Subcutaneous adipose tissue (tissue), 4 donors: ENCODE results near the gene CFAP97. TPM values are rescaled to one million over a fixed set of nuclear protein-coding genes. Genes with fewer than 3 reads are reported as not detected.

Experiments
- total RNA-seq, 4 donors: library from RNA; depleted of rRNA; stranded (reverse); fragments of >200 nt; gene quantifications; one replicate each; pipeline ENCODE4 v1.1.0, GENCODE V29; 2016
- TF ChIP-seq, protein P1 (sequence below): fragments of 450-650 bp; IDR thresholded peaks from one replicate; pipeline ENCODE4 v1.5.1; 2016; ENCODE audit warnings: low read depth, mild to moderate bottlenecking, control low read depth, antibody characterized with exemption, moderate library complexity

CFAP97 gene
- total RNA-seq, 4 donors from 2014 or later = 27.5 to 60.0 (median 34.9) TPM

DNA sequence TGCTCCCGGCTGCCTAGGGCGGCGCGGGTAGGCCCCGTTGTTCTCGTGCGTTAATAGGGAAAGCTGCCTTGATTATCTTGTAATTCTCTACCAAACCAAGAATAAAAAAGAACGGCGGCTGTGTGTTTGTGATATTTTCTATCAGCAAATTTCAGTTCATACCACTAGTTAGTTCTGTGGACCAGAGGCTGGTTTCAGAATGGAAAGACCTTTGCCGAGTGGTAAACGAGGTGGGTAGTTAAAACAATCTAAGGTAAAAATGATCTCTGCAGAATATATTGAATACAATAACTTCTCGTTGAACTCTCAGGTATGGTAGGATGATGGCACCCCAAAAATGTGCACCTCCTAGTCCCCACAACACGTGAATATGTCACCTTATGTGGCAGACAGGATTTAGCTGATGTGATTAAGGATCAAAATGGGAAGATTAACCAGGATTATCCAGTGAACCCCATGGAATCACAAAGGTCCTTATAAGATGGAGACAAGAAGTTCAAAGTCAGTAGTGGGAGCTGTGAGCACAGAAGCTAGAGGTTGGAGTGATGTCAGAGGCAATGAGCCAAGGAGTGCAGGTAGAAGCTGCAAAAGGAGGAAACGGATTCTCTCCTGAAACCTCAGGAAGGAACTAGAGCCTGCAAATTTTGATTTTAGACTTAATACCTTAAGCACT is 574 bp upstream of the CFAP97 start:
- TF ChIP-seq, protein P1, sequence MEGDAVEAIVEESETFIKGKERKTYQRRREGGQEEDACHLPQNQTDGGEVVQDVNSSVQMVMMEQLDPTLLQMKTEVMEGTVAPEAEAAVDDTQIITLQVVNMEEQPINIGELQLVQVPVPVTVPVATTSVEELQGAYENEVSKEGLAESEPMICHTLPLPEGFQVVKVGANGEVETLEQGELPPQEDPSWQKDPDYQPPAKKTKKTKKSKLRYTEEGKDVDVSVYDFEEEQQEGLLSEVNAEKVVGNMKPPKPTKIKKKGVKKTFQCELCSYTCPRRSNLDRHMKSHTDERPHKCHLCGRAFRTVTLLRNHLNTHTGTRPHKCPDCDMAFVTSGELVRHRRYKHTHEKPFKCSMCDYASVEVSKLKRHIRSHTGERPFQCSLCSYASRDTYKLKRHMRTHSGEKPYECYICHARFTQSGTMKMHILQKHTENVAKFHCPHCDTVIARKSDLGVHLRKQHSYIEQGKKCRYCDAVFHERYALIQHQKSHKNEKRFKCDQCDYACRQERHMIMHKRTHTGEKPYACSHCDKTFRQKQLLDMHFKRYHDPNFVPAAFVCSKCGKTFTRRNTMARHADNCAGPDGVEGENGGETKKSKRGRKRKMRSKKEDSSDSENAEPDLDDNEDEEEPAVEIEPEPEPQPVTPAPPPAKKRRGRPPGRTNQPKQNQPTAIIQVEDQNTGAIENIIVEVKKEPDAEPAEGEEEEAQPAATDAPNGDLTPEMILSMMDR = no peak

DNA sequence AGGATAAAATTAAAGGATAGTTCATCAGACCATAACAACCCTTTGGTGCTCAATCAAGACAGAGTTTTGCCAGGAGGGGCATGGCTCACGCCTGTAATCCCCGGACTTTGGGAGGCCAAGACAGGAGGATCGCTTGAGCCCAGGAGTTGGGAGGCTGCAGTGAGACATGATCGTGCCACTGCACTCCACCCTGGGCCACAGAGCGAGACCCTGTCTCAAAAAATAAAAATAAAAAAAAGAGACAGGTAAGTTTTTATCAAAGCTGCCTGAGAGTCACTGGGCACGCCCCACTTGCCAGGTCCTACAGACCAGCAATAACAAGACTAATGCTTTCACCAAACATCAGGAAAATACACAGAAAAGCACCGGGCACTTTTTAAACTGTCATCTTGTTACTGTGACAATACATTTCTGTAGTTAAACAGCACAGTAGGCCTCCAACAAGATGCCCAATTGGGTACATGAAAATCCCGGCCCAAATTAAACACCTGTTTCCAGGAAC is 765 bp downstream of the CFAP97 start:
- TF ChIP-seq, protein P1 = no peak

DNA sequence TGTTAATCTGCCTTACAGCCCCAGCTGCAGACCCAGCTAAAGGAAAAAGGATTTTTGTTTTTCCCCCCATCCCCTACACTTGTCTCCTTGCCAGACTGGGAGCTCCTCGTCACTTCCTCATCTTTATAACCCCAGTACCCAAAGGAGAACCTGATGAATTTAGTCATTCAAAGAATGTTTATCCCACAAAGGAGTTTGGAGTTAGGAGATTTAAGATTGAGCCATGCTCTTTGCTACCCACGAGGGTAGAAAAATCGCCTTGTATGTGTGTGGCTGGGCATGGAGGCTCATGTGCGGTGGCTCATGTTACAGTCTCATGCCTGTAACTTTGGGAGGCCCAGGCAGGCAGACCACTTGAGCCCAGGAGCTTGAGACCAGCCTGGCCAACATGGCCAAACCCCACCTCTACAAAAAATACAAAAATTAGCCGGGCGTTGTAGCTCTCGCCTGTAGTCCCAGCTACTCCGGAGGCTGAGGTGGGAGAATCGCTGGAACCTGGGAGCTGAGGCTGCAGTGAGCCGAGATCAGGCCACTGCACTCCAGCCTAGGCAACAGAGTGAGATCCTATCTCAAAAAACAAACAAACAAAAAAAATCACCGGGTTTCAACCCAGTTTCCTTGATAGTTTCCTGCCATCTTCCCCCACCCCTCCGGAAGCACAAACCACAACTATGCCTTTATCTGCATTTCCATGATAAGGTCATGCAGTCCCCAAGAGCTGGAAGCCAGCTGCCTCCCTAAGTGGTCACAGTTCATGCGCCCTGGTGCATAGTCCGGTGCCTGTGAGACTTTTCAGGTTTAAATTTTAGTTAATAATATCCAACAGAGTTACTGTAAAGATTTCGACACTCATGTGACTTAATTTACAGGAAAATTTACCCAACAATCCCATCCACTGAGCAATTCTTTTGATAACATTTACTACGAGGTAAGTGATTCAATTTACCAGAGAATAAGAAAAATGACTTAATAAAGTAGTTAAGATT is 1.5 kb downstream of the CFAP97 start:
- TF ChIP-seq, protein P1 = no peak

DNA sequence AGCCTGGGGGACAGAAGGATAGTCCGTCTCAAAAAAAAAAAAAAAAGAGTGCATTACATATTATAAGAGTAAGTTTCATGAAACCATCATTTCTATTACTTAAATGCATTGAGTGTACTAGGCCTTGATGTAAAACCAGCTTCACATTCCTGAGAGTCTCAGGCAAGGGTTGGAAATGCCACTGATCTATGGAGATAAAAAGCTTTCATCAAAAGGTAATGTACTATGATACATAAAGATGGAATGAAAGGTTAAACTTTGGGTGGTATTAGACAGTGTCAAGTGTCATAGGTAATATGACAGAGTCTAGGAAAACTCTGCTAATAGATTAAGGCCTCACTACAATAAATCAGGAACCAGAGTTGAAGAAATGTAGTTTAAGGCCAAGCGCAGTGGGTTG is 7.4 kb downstream of the CFAP97 start:
- TF ChIP-seq, protein P1 = no peak

DNA sequence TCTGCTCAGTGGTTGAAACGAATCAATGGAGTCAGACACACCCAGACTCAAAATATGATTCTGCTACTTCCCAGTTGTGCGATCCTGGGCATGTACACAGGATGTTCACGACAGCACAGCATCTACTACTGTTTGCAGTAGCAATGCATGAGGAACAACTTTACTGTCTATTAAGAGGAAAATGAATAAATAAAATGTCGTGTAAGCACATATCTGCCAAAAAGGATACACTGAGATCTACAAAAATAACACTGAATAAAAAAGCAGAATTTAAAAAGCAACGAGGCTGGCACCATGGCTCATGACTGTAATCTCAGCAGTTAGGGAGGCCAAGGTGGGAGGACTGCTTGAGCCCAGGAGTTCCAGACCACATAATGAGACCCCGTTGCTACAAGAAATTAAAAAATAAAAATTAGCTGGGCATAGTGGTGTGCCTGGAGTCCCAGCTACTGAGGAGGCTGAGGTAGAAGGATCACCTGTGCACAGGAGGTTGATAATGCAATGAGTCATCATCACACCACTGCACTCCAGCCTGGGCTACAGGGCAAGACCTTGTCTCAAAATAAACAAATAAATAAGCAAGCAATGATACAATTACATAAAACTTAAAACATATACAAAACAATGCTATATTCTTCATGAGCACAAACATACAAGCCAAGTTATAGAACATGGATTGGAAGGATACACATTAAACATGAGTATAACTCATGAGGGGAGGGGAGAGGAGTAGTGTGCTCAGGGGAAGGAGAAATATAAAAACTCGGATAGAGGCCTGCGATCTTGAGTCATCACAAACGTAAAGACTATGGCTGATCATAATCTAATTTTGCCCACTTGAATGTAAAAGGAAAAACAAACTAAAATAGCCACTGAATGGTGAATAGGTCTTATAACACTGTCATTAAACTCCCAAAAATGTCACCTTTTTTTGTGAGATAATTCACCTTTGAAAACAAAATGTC is 8.6 kb downstream of the CFAP97 start:
- TF ChIP-seq, protein P1 = no peak

DNA sequence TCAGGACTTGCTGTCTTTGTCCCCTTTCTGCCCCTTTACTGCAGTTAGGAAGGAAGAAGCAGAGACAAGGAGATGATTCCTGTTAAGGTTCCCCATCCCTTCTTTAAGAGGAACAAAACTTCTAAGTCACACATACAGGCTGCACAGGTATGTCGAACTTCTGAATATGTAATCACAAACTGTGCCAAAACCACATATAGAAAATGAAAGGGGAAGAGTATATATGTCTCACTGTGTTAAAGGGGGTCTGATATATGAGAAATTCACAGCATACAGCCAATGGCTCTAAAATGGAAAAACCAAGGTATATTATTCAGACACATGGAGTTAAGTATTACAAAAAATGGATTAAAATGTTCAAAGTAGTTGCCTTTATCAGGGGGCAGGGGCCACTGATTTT is 11.7 kb downstream of the CFAP97 start:
- TF ChIP-seq, protein P1 = no peak
